Measurements from ENCODE around the gene CALR.

- TF ChIP-seq POLR2AphosphoS5 (IDR thresholded peaks at IDR 0.05), result no peak
- no peak for TF ChIP-seq CTCF (IDR thresholded peaks at IDR 0.05 in 8 of 11, conservative IDR thresholded peaks at IDR 0.05 in 3 of 11)
Measured at GRCh38 chr19:12984143-12984627, 45.8 kb downstream of the CALR start.

Data from spleen (tissue), 7 donors.